Uterus (tissue), 2 donors: ENCODE data around the gene RNF144B.

Experiments
- POLR2A ChIP-seq, 2 donors: fragments of 450-650 bp; IDR thresholded peaks; one replicate each; pipeline ENCODE4 v1.6.1; 2016; ENCODE audit warnings: antibody characterized with exemption in 2 of 2, mild to moderate bottlenecking in 1 of 2, moderate library complexity in 1 of 2
- TF ChIP-seq, protein P1 (sequence below), 4 experiments: fragments of 200-600 bp in 2 of 4; fragments of 450-650 bp in 2 of 4; sonication (generic) in 2 of 4; IDR thresholded peaks; one replicate each; pipeline ENCODE4 v1.5.1; 2016 to 2019; ENCODE audit warnings: antibody characterized with exemption in 4 of 4, mild to moderate bottlenecking in 2 of 4, moderate library complexity in 1 of 4

DNA sequence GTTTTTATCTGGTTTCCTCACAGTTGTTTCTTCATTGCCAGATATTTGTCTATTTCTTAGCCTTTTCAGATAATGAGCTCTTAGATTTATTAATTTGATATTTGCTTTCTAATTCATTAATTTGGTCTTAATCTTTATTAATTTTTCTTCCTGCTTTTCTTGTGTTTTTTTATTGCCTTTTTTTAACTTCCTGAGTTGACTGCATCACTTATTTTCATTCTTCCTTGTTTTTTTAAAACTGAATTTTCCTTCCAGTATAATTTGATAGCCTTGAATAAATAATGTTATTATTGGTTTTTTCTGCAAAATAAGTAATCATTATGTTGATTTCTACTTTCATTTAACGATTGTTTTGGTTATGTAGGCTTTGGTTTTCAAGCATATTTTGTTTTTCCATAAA is 91.5 kb downstream of the RNF144B start:
- TF ChIP-seq, protein P1, sequence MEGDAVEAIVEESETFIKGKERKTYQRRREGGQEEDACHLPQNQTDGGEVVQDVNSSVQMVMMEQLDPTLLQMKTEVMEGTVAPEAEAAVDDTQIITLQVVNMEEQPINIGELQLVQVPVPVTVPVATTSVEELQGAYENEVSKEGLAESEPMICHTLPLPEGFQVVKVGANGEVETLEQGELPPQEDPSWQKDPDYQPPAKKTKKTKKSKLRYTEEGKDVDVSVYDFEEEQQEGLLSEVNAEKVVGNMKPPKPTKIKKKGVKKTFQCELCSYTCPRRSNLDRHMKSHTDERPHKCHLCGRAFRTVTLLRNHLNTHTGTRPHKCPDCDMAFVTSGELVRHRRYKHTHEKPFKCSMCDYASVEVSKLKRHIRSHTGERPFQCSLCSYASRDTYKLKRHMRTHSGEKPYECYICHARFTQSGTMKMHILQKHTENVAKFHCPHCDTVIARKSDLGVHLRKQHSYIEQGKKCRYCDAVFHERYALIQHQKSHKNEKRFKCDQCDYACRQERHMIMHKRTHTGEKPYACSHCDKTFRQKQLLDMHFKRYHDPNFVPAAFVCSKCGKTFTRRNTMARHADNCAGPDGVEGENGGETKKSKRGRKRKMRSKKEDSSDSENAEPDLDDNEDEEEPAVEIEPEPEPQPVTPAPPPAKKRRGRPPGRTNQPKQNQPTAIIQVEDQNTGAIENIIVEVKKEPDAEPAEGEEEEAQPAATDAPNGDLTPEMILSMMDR (IDR thresholded peaks at IDR 0.05) = no peak
- no peak for TF ChIP-seq POLR2A (IDR thresholded peaks at IDR 0.05)
